ENCODE measurements around the gene CDH13. TPM values are rescaled to one million over a fixed set of nuclear protein-coding genes. Genes with fewer than 3 reads are reported as not detected.

The CDH13 gene
- total RNA-seq, 1 donor from 2014 or later: 166 TPM

DNA sequence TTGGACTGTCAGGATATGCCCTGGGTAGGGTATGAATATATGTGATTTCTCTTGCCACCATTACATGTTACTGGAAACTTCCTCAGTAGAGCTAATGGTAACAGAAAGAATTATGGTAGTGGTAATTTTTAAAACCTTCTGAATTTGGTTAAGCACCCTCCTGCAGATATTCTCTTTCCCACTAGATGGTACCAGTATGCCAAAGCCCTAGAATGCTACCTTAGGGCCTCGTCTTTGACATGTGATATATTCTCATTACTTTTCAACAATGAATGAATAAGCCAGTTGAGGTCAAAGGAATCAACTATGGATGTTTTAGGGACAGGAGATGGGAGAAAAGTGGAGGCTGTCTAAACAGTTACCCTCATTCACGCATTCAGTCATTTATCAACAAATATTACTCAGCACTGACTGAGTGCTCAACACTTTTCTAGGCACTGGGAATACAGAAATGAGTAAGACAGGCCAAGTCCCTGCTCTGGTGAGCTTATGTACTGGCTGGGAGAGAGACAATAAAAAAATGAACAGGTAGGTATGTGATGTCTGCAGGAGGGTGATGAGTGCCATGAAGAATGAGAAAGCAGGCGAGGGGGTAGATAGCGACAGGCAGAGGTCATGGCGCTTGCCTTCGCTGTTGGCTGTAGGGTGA is 14.7 kb downstream of the CDH13 start:
- no peak for ATAC-seq (ENCODE audit: poor library complexity)
- no peak for DNase-seq
- intact Hi-C loops (cut with DNase I): no loop called here

DNA sequence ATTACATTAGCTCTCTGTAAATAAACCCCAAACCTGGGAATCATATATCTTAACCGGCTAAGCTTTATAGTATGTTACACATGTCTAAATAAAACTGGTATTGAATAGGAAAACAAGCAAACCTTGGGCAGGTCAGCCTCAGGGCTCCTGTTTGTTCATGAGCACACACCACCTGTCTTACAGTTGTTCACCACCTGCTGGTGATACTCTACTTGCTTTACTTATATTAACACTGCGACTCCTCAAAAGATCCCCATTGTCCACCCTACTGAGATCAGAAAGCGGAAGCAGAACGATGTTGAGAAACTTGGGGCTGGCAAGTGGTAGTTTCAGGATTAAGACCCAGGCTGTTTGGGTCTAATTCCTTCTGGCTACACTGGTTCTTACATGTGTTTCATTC is 16.4 kb downstream of the CDH13 start:
- intact Hi-C loops (cut with DNase I): no loop called here
- DNase-seq: no peak
- no peak for ATAC-seq (ENCODE audit: poor library complexity)

DNA sequence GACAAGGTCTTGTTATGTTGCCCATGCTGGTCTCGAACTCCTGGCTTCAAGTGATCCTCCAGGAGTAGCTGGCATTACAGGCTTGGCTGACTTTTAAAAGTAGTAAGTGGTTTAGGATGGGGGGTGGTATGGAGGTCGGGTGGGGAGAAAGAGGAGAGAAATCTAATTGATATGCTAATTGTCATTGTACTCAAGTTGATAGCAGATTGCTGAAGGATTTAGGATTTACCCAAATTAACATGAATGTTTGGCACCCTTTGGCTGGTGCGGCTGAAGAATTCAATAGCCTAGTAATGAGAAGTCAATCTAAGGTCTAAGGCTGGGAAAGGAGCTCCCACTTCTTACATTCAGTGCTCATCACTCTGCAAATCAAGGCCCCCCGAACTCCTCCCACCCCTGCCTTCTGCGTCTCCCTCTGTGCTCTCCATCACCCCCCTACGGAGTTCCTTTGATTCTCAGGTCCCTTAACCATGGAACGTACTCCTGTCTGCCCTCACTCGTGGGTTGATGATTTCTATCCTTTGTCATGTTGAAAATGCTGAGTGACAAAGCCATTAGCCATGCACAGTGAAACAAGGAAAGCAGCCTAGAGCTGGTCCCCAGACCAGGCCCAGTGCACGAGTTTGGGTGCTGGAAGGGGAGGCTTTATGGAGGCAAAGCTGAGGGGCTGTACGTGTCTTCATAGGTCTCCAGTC is 17.3 kb downstream of the CDH13 start:
- no peak for DNase-seq
- intact Hi-C loops (cut with DNase I): no loop called here
- no peak for ATAC-seq (ENCODE audit: poor library complexity)

DNA sequence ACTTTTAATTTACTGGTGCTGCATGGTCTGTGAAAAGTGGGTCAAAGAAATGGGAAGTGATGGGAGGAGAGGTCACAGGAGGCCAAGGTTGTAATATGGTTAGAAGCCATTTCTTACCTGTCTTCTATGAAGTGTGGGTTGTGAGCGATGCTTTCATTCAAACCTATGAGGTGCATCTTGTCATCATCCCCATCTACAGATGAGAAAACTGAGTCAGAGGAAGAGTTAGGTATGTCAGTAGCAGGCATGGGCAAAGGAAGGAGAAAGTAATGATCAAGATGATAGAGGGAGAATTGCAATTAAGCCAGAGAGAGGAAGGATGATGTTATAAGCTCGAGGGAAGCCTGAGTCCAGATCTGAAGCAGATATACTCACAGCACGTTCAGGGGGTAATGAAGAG is 19.7 kb downstream of the CDH13 start:
- DNase-seq (no peak), ATAC-seq (ENCODE audit: poor library complexity) (no peak)
- intact Hi-C loops (cut with DNase I): no loop called here

DNA sequence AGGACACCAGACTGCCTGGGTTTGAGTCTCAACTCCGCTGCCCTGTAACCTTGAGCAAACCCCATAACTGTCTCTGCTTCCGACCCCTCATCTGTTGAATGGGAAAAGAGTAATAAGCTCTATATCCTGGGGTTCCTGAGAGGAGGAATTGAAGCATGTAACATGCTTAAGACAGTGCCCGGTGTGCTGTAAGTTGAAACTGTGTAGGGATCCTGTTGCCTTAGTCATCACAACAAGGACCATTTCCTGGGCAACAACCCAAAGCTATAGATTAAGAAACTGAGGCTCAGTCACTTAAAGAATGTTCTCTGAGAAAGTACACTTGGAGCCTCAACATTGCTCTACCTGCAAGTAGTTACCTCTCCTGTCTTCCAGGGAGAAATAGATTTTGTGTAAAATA is 23.0 kb downstream of the CDH13 start:
- DNase-seq: no peak
- intact Hi-C loops (cut with DNase I): no loop called here
- no peak for ATAC-seq (ENCODE audit: poor library complexity)

DNA sequence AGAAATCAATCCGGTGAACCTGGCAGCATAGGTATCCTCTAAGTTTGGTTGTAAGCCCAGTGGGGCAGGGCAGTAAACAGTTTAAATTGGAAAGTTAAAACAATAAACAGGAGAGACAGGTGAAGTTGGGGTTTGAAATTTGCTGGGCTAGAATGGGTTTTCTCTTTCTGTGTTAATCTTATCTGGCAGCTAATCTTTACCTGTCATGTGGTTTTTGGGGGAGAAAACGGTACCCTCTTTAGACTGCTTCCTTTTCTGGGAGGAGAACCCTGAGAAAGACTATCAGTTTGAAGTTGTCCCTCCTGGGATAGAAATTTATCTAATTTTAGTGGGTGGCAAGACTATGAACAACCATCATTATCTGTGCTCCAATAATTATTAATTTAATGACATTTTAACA is 24.0 kb downstream of the CDH13 start:
- intact Hi-C loops (cut with DNase I): no loop called here
- no peak for ATAC-seq (ENCODE audit: poor library complexity)
- no peak for DNase-seq

DNA sequence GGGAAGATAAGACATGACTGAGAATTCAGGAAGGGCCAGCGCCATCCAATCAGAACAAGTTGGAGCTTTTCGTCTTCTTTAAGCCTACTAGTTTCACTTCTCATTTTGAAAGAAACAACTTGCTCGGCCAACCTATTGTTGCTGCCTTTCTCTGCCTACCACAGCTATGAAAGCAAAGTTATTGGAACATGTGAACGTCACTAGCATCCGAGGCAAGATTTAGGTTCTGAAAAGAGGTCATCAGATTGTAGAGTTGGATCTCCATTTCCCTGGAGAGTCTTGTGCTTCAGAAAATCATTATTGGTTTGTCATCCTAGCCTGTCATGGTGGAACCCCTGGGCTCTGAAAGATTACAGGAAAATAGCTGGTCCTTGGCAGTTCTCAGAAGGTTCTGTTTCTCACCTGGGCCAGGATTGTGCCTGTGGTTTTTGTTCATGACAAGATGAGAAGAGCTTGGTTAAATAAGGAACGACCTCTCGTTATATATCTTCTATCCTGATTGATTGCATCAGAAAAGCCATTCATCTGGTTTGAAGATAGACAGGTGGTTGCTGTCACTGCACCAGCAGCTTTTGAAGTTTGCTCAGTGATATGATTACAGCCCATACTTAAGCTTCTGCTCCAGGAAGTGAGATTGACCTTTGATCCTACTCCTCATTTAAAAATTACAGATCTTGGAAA is 25.3 kb downstream of the CDH13 start:
- no peak for ATAC-seq (ENCODE audit: poor library complexity)
- intact Hi-C loops (cut with DNase I): no loop called here
- no peak for DNase-seq

DNA sequence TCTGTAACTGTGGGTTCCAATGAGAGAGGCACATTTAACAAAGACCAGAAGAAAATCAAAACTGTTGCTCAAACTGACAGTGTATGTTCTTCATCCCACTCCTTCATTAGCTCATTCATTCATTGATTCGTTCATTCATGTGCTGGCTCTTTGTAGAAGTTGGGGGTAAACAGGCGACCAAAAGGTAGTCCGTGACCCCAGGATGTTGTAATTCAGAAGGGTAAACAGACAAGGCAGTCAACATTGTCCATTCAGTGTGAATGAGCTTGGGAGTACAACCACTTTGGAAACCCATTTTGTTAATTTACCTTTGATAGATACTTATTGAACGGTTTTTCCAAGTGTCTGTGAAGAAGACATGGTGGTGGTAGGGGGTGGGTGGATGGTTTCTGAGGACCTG is 26.1 kb downstream of the CDH13 start:
- intact Hi-C loops (cut with DNase I): no loop called here
- ATAC-seq (ENCODE audit: poor library complexity) (no peak), DNase-seq (no peak)

DNA sequence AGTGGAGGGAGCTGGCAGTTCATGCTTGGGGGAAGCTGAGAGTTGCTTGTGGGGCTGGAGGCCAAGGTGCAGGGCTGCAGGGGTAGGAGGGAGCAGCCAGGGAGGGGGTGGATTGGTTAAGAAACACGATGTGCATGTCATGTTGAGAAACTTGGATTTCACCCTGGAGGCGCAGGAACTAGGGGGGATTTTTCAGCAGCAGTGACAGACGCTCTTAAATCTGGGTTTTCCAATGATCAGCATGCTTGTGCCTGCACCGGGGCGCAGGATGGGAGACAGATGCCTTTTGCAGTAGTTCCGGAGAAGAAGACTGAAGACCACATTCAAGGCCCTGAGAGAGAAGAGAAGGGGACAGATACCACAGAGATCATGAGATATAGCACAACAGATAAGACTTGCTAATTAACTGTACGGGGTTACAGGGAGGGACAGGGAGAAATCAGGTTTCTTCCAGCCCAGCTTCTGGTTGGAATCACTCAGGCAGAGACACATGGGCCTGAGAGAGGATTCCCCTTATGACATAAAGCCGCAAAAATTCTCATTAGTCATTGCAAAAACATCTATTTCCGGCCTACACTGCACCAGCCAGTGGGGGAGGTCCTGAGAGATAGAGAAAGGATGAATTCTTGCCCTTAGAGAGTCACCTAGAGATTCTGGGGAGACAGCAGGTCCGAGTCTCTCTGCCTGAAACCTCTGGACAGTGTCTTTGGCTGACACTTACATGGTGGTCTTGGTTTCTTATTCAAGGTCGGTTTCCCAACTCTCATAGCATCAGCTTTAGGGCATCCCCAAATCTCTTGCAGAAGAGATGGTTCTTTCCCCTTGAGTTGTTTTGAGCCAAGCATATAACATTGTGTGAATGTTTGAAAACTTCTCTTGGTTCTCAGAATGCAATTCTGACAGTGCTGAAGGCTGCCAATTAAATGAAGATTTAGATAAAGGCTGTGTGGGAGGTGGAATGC is 27.1 kb downstream of the CDH13 start:
- intact Hi-C loops (cut with DNase I): no loop called here
- ATAC-seq (ENCODE audit: poor library complexity) (peak; percentile 8), DNase-seq (no peak)

DNA sequence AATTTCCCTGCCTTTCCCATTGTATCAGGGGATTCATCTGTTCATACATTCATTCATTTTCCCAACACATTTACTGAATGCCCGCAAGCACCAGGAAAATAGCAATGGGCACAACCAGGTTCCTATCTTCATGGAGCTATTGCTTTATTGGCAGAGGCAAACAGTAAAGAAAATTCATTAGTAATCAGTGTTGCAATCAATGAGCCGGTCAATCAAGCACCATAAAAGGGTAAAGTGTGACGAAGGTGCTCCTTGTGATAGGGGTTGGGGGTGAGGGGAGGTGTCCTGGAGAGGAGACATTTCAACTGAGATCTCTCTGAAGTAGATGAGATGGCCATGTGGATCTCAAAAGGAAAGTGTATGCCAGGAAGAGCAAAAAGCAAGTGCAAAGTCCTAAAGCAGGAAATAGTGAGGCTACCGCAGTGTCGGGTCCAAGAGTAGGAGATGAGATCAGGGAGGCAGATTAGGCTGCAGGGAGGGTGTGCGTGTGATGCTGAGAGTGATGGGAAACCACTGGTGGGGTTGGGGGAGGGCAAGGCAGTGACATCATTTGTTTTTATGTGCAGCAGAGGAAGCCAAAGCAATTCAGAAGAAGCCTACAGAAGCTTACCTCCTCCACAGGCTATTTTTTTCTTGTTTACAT is 28.4 kb downstream of the CDH13 start:
- intact Hi-C loops (cut with DNase I): no loop called here
- ATAC-seq (ENCODE audit: poor library complexity): peak; percentile 24

DNA sequence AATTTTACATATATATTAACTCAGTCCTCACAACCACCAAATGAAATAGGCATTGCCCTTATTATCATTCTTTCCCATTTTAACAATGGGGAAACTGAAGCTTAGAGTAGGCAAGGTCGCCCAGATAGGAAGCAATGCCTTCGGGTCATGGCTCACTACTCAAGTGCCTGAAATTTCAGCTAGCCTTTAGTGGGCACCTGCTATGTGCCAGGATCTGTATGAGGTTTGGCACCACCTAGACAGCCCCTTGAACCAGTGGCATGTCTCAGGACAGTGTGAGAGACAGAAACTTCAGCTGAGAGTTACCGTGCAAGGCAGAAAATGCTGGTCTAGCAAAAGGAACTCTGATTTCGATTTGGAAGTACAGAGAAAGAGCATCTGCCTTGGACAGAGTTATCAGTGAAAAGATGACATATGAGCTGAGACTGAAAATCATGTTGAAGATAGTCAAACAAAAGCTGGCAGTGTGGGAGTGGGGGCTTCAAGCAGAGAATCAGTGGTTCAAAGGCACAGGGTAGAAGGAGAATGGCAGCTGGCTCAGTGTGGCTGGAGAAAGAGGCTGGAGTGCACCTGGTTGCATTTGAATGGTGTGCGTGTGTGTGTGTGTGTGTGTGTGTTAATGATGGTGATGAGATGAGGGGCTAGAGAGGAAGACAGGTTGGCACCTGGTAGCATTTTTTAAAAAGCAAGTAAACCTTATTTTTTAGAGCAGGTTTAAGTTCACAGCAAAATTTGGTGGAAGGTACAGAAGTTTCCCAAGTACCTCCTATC is 29.1 kb downstream of the CDH13 start:
- DNase-seq: no peak
- no peak for ATAC-seq (ENCODE audit: poor library complexity)
- intact Hi-C loops (cut with DNase I): no loop called here

More for the DNA sequence above, 28.4 kb downstream of the CDH13 start:
- no peak for DNase-seq

DNA sequence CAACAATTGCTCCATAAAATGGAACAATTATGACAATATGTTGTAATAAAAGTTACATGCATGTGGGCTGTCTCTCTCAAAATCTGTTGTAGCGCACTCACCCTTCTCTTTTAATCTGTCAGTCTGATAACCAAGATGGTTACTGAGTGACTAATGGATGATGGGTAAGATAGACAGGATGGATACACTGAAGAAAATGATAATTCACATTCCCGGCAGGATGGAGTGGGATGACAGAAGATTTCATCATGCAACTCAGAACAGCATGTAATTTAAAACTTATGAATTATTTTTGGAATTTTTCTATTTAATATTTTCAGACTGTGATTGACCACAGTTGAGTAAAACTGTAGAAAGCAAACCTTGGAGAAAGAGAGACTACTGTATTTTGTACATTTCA is 30.5 kb downstream of the CDH13 start:
- DNase-seq (no peak), ATAC-seq (ENCODE audit: poor library complexity) (no peak)
- intact Hi-C loops (cut with DNase I): no loop called here

DNA sequence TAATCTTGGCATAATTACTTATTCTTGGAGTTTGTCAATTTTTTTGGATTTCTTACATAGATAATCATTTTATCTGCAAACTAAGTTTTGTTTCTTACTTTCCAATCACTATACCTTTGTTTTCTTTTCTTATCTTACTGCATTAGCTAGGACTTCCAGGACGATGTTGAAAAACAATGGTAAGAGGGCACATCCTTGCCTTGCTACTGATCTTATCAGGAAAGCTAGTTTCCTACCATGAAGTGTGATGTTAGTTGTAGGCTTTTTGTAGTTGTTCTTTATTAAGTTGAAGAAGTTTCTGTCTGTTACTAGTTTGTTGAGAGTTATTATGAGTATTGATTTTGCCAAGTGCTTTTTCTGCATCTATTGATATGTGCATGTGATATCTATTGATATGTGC is 31.0 kb downstream of the CDH13 start:
- intact Hi-C loops (cut with DNase I): no loop called here
- ATAC-seq (ENCODE audit: poor library complexity): no peak
- no peak for DNase-seq

DNA sequence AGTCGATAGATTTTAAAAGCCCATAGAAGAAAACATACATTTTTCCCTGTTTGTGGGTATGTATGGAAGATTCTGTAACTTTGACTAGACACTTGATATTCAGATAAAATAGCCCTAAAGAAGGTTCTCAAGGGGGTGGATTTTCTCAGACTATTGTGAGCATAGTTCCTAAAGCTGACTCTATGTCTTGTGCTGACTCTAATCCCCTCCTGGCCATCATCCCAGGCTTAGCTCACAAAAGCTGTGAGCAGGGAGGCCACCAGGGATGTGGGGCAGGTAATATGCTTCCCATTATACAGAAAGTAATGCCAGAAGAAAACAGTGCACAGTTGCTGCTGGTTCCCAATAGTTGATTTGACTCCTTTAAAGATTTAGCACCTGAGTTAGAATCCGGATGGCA is 32.0 kb downstream of the CDH13 start:
- ATAC-seq (ENCODE audit: poor library complexity) (no peak), DNase-seq (no peak)
- intact Hi-C loops (cut with DNase I): no loop called here

DNA sequence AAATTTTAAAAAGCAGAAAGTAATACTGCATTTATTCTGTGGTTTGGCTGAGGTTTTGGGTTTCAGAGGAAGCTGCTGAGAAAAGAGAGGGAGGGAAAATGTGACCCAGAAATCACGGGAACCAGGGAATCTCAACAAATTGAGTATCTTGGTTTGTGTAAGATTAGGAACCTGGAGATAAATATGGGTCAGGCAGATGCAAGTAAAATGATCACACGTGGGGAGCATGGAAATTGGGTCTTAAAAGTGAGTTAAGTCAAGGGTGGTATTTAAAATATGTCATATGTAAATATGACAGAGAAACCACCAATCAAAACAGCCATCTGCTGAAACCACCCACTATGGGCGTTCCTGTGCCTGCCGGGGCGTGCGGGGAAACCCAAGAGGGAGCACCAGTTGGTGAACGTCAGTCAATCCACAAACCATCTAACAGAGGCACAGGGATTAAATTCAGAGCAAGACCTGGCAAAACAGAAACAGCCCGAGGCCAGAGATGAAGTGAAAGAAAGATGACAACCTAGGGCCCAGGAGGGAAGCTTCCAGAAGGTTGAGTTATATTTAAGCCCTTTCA is 33.4 kb downstream of the CDH13 start:
- intact Hi-C loops (cut with DNase I): no loop called here
- DNase-seq (no peak), ATAC-seq (ENCODE audit: poor library complexity) (no peak)

DNA sequence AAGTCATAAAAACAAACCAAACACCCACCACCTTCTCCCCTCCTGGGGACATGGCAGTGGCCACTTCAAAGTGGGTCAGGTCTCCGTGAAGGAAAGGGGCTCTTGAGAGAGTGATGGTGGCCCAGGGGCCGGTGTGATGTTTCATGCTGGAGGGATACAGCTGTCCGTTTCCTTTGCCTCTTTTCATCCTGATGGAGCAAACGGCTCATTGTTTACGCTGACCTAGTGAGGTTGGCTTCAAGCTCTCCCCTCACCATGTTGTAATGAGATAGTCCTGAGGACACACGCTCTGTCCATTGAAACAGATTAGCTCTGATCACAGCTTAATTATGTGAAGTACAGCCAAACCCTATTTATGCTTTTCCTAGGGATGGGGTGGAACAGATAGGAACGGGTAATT is 34.2 kb downstream of the CDH13 start:
- no peak for ATAC-seq (ENCODE audit: poor library complexity)
- intact Hi-C loops (cut with DNase I): no loop called here
- DNase-seq: no peak

DNA sequence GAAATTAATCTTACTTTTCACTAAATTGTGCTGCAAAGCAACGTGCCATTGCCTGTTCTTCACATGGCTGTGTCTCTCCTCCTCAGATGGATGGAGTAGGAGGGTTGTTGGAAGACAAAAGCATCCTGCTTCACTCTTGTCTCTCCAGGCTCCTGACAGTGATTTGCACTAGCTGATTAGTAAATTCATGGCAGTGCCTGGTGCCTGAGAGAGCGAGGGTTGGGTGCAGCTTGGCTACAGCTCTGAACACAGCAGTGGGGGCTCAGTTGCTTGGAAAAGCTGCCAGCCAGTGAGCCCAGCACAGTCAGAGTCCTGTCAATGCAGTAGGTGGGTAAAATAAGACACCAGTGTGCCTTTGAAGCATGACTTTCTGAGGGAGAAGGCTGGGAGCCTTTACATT is 37.4 kb downstream of the CDH13 start:
- intact Hi-C loops (cut with DNase I): no loop called here
- no peak for ATAC-seq (ENCODE audit: poor library complexity)
- DNase-seq: no peak

DNA sequence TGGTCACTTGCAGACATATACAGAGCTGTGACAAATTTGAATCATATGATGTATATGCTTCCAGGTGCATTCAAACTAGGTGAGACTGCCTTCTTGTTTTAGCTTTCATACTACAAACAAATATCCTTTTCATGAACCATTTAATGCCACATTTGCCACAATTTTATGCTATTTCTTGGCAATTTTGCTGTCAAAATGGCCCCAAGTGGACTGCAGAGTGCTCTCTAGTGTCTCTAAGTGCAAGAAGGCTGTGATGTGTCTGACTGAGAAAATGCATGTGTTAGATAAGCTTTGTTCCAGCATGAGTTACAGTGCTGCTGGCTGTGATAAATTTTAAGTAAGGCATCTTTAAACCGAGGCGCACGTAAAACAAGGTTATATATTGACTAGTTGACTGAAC is 38.3 kb downstream of the CDH13 start:
- ATAC-seq (ENCODE audit: poor library complexity) (no peak), DNase-seq (no peak)
- intact Hi-C loops (cut with DNase I): no loop called here

Measured in Right ventricle myocardium superior (tissue), 1 donor.